GM12892 (cell line): ENCODE results near the gene RNF8.

ENCODE experiments used
- DNase-seq: peaks from one replicate; pipeline ENCODE4 v3.0.0; 2011; ENCODE audit not compliant: insufficient read length
- FAIRE-seq: peaks from 2 replicates; lab custom pipeline; 2011; peaks lifted over from hg19 to GRCh38; lab: Jason Lieb, UNC
- POLR2A ChIP-seq: IDR thresholded peaks from 2 replicates; pipeline ENCODE4 v1.6.1; 2011; ENCODE audit warnings: low read depth, low read length, control low read depth
- POLR2AphosphoS5 ChIP-seq: IDR thresholded peaks from 2 replicates; pipeline ENCODE4 v1.6.1; 2011; ENCODE audit warnings: low read depth, low read length, control low read depth
- TAF1 ChIP-seq: IDR thresholded peaks from 2 replicates; pipeline ENCODE4 v1.6.1; 2011; ENCODE audit warnings: low read depth, mild to moderate bottlenecking, control low read depth, low read length, borderline replicate concordance

RNF8 gene

DNA sequence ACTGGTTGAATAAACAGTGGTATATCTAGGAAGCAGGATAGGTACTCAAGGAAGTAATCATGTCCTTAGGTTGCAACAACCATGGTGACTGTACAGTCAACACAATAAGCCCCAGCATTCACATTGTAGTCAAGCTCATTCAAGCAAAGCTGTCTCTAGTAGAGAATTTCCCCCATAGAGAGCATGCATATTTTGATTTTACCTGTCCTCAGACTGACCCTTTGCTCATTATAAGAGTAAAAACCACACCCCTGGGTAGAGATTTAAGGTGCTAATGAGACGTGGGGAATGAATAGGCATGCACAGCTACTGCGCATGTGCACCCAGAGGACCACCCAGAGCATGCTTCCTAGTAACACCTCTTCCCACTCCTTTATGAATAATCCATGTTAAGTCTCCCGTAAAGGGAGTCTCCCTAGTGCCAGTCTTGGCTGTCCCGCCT is 6.1 kb upstream of the RNF8 start:
- no peak for FAIRE-seq
- TF ChIP-seq POLR2AphosphoS5 (no peak), TAF1 (no peak), POLR2A (no peak)
- no peak for DNase-seq

- DNase-seq: no peak
- FAIRE-seq: no peak
- TF ChIP-seq POLR2AphosphoS5 (no peak), TAF1 (no peak), POLR2A (no peak)
Measured at GRCh38 chr6:37351027-37351426, 2.8 kb upstream of the RNF8 start.

GRCh38 chr6:37352384-37352783 is 1.4 kb upstream of the RNF8 start:
- TF ChIP-seq TAF1: no peak
- TF ChIP-seq POLR2AphosphoS5: no peak
- TF ChIP-seq POLR2A: no peak
- FAIRE-seq: no peak

GRCh38 chr6:37354526-37355384 is 972 bp downstream of the RNF8 start:
- FAIRE-seq: peak; percentile 27
- TF ChIP-seq POLR2AphosphoS5 (no peak), POLR2A (no peak), TAF1 (no peak)
- DNase-seq: peak; percentile 49

More at GRCh38 chr6:37352384-37352783, 1.4 kb upstream of the RNF8 start:
- DNase-seq: no peak

DNA sequence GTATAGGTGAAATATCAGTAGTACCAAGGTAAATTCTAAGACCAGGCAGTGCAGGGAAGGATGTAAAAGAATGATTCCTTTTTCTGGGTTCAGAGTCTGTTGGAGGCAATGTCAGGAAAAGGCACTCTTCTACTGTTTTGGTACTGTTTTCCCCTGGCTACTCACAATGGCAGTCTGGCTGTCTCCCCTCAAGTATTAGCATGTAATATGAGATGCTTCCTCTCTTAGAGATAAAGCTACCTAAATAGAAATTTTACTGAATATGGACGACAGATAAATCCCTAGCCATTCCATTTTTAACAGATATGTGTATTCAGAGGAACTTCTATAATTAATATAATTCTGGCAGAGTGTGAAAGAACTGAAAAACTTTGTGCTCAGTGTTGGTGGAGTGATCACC is 3.5 kb downstream of the RNF8 start:
- DNase-seq (no peak), FAIRE-seq (no peak)
- no peak for TF ChIP-seq TAF1
- no peak for TF ChIP-seq POLR2AphosphoS5
- TF ChIP-seq POLR2A: no peak

GRCh38 chr6:37357860-37358259 is 4.1 kb downstream of the RNF8 start:
- no peak for DNase-seq
- no peak for FAIRE-seq
- TF ChIP-seq POLR2AphosphoS5 (no peak), TAF1 (no peak), POLR2A (no peak)

DNA sequence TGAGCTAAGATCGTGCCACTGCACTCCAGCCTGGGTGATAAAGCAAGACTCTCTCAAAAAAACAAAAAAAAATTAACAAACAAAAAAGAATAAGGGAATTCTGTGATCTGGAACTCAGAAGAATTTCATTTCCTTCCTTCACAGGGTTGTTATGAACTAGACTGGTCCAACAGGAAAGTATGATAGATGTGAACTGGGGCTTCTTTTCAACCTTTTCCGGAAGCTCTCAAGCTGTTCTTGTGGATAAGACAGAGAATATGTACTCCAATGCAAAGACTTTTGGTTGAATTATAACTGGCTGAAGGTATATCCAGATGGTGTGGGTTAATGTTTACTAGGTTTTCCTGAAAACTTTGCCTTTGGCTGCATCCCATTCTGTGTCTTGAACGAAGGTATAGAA is 5.3 kb downstream of the RNF8 start:
- FAIRE-seq (no peak), DNase-seq (no peak)
- no peak for TF ChIP-seq POLR2AphosphoS5
- TF ChIP-seq POLR2A: no peak
- no peak for TF ChIP-seq TAF1

GRCh38 chr6:37362101-37362828 is 8.5 kb downstream of the RNF8 start:
- FAIRE-seq (no peak), DNase-seq (no peak)

GRCh38 chr6:37365791-37366190 is 12.0 kb downstream of the RNF8 start:
- TF ChIP-seq POLR2A (no peak), POLR2AphosphoS5 (no peak)
- no peak for DNase-seq
- FAIRE-seq: no peak

More at GRCh38 chr6:37362101-37362828, 8.5 kb downstream of the RNF8 start:
- no peak for TF ChIP-seq TAF1
- no peak for TF ChIP-seq POLR2AphosphoS5
- TF ChIP-seq POLR2A: no peak

DNA sequence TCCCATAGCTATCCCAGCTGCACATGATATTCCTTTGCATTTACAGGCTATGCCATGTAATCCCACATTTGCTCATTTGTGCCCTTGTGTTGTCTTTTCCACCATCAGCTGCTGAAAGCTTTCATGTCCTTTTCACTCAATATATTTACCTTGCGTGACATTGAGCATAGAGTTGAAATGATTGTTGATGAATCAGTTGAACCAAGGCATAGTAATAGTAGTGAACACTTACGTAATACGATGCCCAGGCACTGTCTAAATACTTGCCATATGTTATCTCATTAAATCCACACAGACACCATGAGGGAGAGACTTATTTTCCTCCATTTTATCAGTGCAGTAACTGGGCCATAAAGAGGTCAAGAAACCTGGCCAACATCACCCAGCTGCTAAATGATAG is 13.1 kb downstream of the RNF8 start:
- DNase-seq (no peak), FAIRE-seq (no peak)
- no peak for TF ChIP-seq POLR2A
- no peak for TF ChIP-seq POLR2AphosphoS5
- TF ChIP-seq TAF1: no peak

- DNase-seq (no peak), FAIRE-seq (no peak)
- TF ChIP-seq POLR2A: no peak
- TF ChIP-seq TAF1: no peak
- TF ChIP-seq POLR2AphosphoS5: no peak
Measured at GRCh38 chr6:37368961-37369320, 15.2 kb downstream of the RNF8 start.
